ENCODE data around the gene TRIM44. TPM values are rescaled to one million over a fixed set of nuclear protein-coding genes. Genes with fewer than 3 reads are reported as not detected.
A peak's percentile ranks its signal among the peaks of the same experiment; 100 is the strongest.

The TRIM44 gene
- total and polyA plus RNA-seq, 8 donors: 6.3 to 55.4 (median 36.4) TPM

DNA sequence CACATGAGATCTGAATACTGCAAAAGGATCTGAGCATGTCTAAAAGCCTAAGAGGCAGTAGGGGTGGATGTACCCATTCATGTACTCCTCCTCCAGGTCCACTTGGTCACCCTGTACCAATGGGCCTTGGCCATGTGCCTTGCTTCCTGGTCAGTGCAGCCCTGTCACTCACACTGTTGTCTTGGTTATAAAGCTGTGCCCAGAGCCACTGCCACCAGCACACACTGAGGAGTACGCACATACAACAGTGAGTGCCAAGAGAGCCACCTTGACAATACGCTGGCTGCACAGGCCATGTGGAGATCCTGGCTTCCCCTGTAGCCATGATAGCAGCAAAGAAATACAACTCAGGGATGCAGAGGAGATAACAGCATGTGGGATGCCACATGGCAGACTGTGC, 184.9 kb downstream of the TRIM44 start:
- FAIRE-seq (no peak), DNase-seq (no peak), ATAC-seq (no peak)
- H3K27ac ChIP-seq: no peak overlapping the region
- no peaks in the 10 kb centered on the region for H3K36me3 ChIP-seq
- H3K9me3 ChIP-seq: no peaks in the 10 kb centered on the region
- H3K27me3 ChIP-seq: no peaks in the 10 kb centered on the region
- H3K4me3 ChIP-seq: no peak overlapping the region
- intact Hi-C loops (cut with DNase I): no loop called here
- H3K4me1 ChIP-seq: peaks cover 0 to 3% (median 0%) of the 10 kb centered on the region in 3 donors
- TF ChIP-seq, protein P1, sequence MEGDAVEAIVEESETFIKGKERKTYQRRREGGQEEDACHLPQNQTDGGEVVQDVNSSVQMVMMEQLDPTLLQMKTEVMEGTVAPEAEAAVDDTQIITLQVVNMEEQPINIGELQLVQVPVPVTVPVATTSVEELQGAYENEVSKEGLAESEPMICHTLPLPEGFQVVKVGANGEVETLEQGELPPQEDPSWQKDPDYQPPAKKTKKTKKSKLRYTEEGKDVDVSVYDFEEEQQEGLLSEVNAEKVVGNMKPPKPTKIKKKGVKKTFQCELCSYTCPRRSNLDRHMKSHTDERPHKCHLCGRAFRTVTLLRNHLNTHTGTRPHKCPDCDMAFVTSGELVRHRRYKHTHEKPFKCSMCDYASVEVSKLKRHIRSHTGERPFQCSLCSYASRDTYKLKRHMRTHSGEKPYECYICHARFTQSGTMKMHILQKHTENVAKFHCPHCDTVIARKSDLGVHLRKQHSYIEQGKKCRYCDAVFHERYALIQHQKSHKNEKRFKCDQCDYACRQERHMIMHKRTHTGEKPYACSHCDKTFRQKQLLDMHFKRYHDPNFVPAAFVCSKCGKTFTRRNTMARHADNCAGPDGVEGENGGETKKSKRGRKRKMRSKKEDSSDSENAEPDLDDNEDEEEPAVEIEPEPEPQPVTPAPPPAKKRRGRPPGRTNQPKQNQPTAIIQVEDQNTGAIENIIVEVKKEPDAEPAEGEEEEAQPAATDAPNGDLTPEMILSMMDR (IDR thresholded peaks at IDR 0.05): no peak
- WGBS, 2 donors: 70 to 74% methylated on average over 2 of the region's 2 CpGs

GRCh38 chr11:35848616-35849015, 186.0 kb downstream of the TRIM44 start:
- WGBS, 2 donors: 59 to 71% methylated on average over 4 of the region's 4 CpGs
- Histone ChIP-seq H3K4me1 (no peaks in the 10 kb centered on the region), H3K27me3 (no peaks in the 10 kb centered on the region), H3K4me3 (no peak overlapping the region), H3K27ac (no peak overlapping the region), H3K9me3 (no peaks in the 10 kb centered on the region), H3K36me3 (no peaks in the 10 kb centered on the region)
- FAIRE-seq: no peak
- intact Hi-C loops (cut with DNase I): no loop called here
- no peak for ATAC-seq
- TF ChIP-seq, protein P1 (IDR thresholded peaks at IDR 0.05): no peak
- no peak for DNase-seq

GRCh38 chr11:35850191-35850590, 187.6 kb downstream of the TRIM44 start:
- Histone ChIP-seq H3K9me3 (no peaks in the 10 kb centered on the region), H3K36me3 (no peaks in the 10 kb centered on the region), H3K4me3 (no peak overlapping the region), H3K4me1 (no peaks in the 10 kb centered on the region), H3K27ac (no peak overlapping the region), H3K27me3 (no peaks in the 10 kb centered on the region)
- FAIRE-seq (no peak), DNase-seq (no peak), ATAC-seq (no peak)
- 75 to 80% methylated on average over 7 of the region's 7 CpGs for WGBS, 2 donors
- intact Hi-C loops (cut with DNase I): no loop called here
- TF ChIP-seq, protein P1 (IDR thresholded peaks at IDR 0.05): no peak

DNA sequence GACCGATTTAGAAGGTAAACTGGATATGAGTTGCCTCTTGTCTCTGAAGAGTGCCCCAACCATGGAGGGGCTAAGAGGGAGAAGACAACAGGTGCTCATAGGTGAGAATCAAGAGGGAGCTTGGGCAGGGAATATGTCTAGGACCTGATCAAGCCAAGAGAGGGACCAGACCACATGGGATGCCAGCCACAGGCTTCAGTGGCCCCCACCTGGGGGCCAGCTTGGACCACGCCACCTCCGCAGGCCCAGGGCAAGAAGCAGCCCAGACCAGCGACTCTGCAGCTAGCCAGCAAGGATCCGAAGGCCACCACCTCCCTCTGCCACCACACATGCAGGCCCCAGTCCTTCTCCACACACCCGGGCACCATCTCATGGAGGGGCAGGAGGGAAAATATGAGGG, 188.8 kb downstream of the TRIM44 start:
- ATAC-seq (no peak), DNase-seq (no peak), FAIRE-seq (no peak)
- WGBS, 2 donors: 87 to 89% methylated on average over 6 of the region's 6 CpGs
- H3K9me3 ChIP-seq: no peaks in the 10 kb centered on the region
- H3K4me1 ChIP-seq: no peaks in the 10 kb centered on the region
- intact Hi-C loops (cut with DNase I): no loop called here
- H3K36me3 ChIP-seq: no peaks in the 10 kb centered on the region
- H3K4me3 ChIP-seq: no peak overlapping the region
- no peaks in the 10 kb centered on the region for H3K27me3 ChIP-seq
- H3K27ac ChIP-seq: no peak overlapping the region
- TF ChIP-seq, protein P1 (IDR thresholded peaks at IDR 0.05): no peak

- H3K4me3 ChIP-seq: no peak overlapping the region
- FAIRE-seq: no peak
Measured at GRCh38 chr11:35852056-35852455, 189.5 kb downstream of the TRIM44 start.

More at GRCh38 chr11:35852056-35852455, 189.5 kb downstream of the TRIM44 start:
- no peaks in the 10 kb centered on the region for H3K27me3 ChIP-seq
- 76 to 79% methylated on average over 6 of the region's 6 CpGs for WGBS, 2 donors
- H3K27ac ChIP-seq: no peak overlapping the region
- ATAC-seq (peak in 3 of 4 donors; percentile 44 to 53 (median 47)), DNase-seq (no peak)
- H3K9me3 ChIP-seq: no peaks in the 10 kb centered on the region
- intact Hi-C loops (cut with DNase I): no loop called here
- TF ChIP-seq, protein P1 (IDR thresholded peaks at IDR 0.05): no peak
- no peaks in the 10 kb centered on the region for H3K4me1 ChIP-seq
- H3K36me3 ChIP-seq: no peaks in the 10 kb centered on the region
